HepG2 (cell line): ENCODE results near the gene ADAM15. TPM values are rescaled to one million over a fixed set of nuclear protein-coding genes. Genes with fewer than 3 reads are reported as not detected.

Source experiments
- ATF7 ChIP-seq, 2 experiments: fragments of 450-650 bp in 1 of 2; sonication (generic) in 1 of 2; formaldehyde crosslinking in 1 of 2; IDR thresholded peaks; 2 replicates each; pipeline versions ENCODE4 v1.4.0 to v1.6.1; 2016 to 2020; ENCODE audit warnings: antibody characterized with exemption in 1 of 2, mild to moderate bottlenecking in 1 of 2, missing genetic modification reagents in 1 of 2
- BRF2 ChIP-seq: sonication (generic); formaldehyde crosslinking; IDR thresholded peaks from 2 replicates; pipeline ENCODE4 v1.8.1; 2022; ENCODE audit warnings: mild to moderate bottlenecking, missing genetic modification reagents
- FOXA3 ChIP-seq: IDR thresholded peaks from 2 replicates; pipeline ENCODE4 v1.6.1; 2016; ENCODE audit warnings: missing genetic modification reagents, missing compliant biosample characterization
- GABPB1 ChIP-seq: IDR thresholded peaks from 2 replicates; pipeline ENCODE4 v1.6.1; 2016; ENCODE audit warnings: mild to moderate bottlenecking, missing genetic modification reagents, moderate library complexity, missing compliant biosample characterization
- MAFG ChIP-seq: sonication (generic); formaldehyde crosslinking; IDR thresholded peaks from 2 replicates; pipeline ENCODE4 v1.5.1; 2020; ENCODE audit warnings: mild to moderate bottlenecking, missing genetic modification reagents
- MIER3 ChIP-seq: IDR thresholded peaks from 2 replicates; pipeline ENCODE4 v1.6.1; 2016; ENCODE audit warnings: missing compliant biosample characterization, borderline replicate concordance
- MYPOP ChIP-seq: sonication (generic); formaldehyde crosslinking; IDR thresholded peaks from 2 replicates; pipeline ENCODE4 v1.8.1; 2023; ENCODE audit warnings: mild to moderate bottlenecking, moderate library complexity, missing genetic modification reagents
- MZF1 ChIP-seq: sonication (generic); formaldehyde crosslinking; IDR thresholded peaks from 2 replicates; pipeline ENCODE4 v1.8.1; 2023; ENCODE audit warnings: mild to moderate bottlenecking, missing genetic modification reagents, borderline replicate concordance
- SIN3B ChIP-seq: fragments of 150-350 bp; IDR thresholded peaks from 2 replicates; pipeline ENCODE4 v1.6.1; 2014; ENCODE audit warnings: low read length
- SOX6 ChIP-seq, 2 experiments: fragments of 450-650 bp in 1 of 2; sonication (generic) in 1 of 2; formaldehyde crosslinking in 1 of 2; IDR thresholded peaks; 2 replicates each; pipeline versions ENCODE4 v1.4.0 to v1.6.1; 2017 to 2020; ENCODE audit warnings: antibody characterized with exemption in 1 of 2, mild to moderate bottlenecking in 1 of 2, missing genetic modification reagents in 1 of 2
- SPEN ChIP-seq: sonication (generic); formaldehyde crosslinking; IDR thresholded peaks from 2 replicates; pipeline ENCODE4 v1.5.1; 2020; ENCODE audit warnings: low read depth, mild to moderate bottlenecking, missing genetic modification reagents
- TCF12 ChIP-seq, 2 experiments: fragments of 450-650 bp in 1 of 2; sonication (generic) in 1 of 2; formaldehyde crosslinking in 1 of 2; IDR thresholded peaks; 2 replicates each; pipeline versions ENCODE4 v1.6.1 to v1.8.0; 2017 to 2022; ENCODE audit warnings: antibody characterized with exemption in 1 of 2, mild to moderate bottlenecking in 1 of 2, missing genetic modification reagents in 1 of 2, moderate library complexity in 1 of 2
- TEAD2 ChIP-seq: sonication (generic); formaldehyde crosslinking; IDR thresholded peaks from 2 replicates; pipeline ENCODE4 v1.9.0; 2021; ENCODE audit warnings: missing genetic modification reagents
- TEAD3 ChIP-seq: optimal IDR thresholded peaks from 2 replicates; pipeline ENCODE3; 2016; ENCODE audit warnings: borderline replicate concordance
- ZC3H13 ChIP-seq: sonication (generic); formaldehyde crosslinking; IDR thresholded peaks from 2 replicates; pipeline ENCODE4 v1.8.1; 2023; ENCODE audit warnings: mild to moderate bottlenecking, missing genetic modification reagents, moderate library complexity
- ZFP91 ChIP-seq: sonication (generic); formaldehyde crosslinking; IDR thresholded peaks from 2 replicates; pipeline ENCODE4 v1.9.0; 2022; ENCODE audit warnings: missing genetic modification reagents, mild to moderate bottlenecking, borderline replicate concordance
- ZFY ChIP-seq: sonication (generic); formaldehyde crosslinking; IDR thresholded peaks from 2 replicates; pipeline ENCODE4 v1.4.0; 2020; ENCODE audit warnings: missing genetic modification reagents
- ZNF430 ChIP-seq: sonication (generic); formaldehyde crosslinking; IDR thresholded peaks from 2 replicates; pipeline ENCODE4 v1.9.0; 2021; ENCODE audit warnings: mild to moderate bottlenecking, missing genetic modification reagents
- ZNF431 ChIP-seq: sonication (generic); formaldehyde crosslinking; IDR thresholded peaks from 2 replicates; pipeline ENCODE4 v1.9.0; 2022; ENCODE audit warnings: missing genetic modification reagents, low read depth, mild to moderate bottlenecking, borderline replicate concordance
- ZNF749 ChIP-seq: sonication (generic); formaldehyde crosslinking; IDR thresholded peaks from 2 replicates; pipeline ENCODE4 v1.8.0; 2022; ENCODE audit warnings: mild to moderate bottlenecking, missing genetic modification reagents, moderate library complexity, borderline replicate concordance
- ZSCAN21 ChIP-seq: sonication (generic); formaldehyde crosslinking; IDR thresholded peaks from 2 replicates; pipeline ENCODE4 v1.8.0; 2022; ENCODE audit warnings: mild to moderate bottlenecking, missing genetic modification reagents, moderate library complexity, borderline replicate concordance
- polyA plus RNA-seq, 8 experiments: library from polyadenylated mRNA; depleted of rRNA in 3 of 8; stranded (reverse) in 7 of 8; unstranded in 1 of 8; fragments of >200 nt; fragmentation: Illumina TruSeq in 4 of 8; extraction: Trizol in 4 of 8; gene quantifications; 2 replicates each; pipeline versions ENCODE4 v1.2.1 to v1.2.3, GENCODE V29; 2011 to 2016; ENCODE audit warnings: low read depth in 4 of 8, missing spikeins in 1 of 8, mixed read lengths in 1 of 8; ENCODE audit not compliant: insufficient read depth in 1 of 8
- total RNA-seq, 5 experiments: library from RNA; depleted of rRNA; stranded (reverse); fragments of >200 nt; fragmentation: Illumina TruSeq; extraction: Trizol; gene quantifications; 2 replicates each; pipeline ENCODE4 v1.2.3, GENCODE V29; 2016; ENCODE audit warnings: low read depth in 1 of 5
- TF ChIP-seq, protein P1 (sequence below): sonication (generic); formaldehyde crosslinking; IDR thresholded peaks from 2 replicates; pipeline ENCODE4 v1.8.1; 2023; ENCODE audit warnings: mild to moderate bottlenecking, missing genetic modification reagents

Gene ADAM15
- total and polyA plus RNA-seq, 2 of the 13 experiments (the other 11 are each of a cell fraction or from before 2014, with no cell fraction given): 17.9 to 25.6 TPM

DNA sequence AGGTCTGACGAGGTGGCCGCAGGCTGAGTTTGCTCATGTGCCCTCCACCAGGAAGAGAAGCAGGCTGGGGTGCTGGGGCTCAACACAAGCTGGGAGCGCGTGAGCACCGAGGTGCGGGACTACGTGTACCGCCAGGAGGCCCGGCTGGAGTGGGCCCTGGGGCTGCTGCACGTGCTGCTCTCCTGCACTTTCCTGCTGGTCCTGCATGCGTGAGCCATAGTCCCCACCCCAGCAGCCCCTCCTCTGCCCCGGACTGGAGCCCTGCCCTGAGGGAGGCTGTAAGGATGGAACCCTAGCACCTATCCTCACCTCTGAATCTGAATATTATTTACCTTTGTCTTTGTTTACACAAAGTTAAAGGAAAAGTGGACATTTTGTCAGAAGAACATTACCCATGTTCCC is 7.8 kb upstream of the ADAM15 start (continued):
- TF ChIP-seq ZNF431 (no peak), MAFG (CRISPR knock-in tag) (no peak), GABPB1 (CRISPR knock-in tag) (peak; percentile 45; the same call in 1 of the 2 replicates), MIER3 (CRISPR knock-in tag) (no peak), SPEN (no peak), ZFY (CRISPR knock-in tag) (0 out of 2 replicates have a peak, but pooled peaks have one; percentile 8), ATF7 (IDR thresholded peaks at IDR 0.05) (no peak), ATF7 (CRISPR knock-in tag; IDR thresholded peaks at IDR 0.05) (no peak), BRF2 (CRISPR knock-in tag) (no peak), TCF12 (IDR thresholded peaks at IDR 0.05) (no peak), TCF12 (CRISPR knock-in tag; IDR thresholded peaks at IDR 0.05) (no peak), MZF1 (no peak), ZFP91 (CRISPR knock-in tag) (peak; percentile 90), MYPOP (0 out of 2 replicates have a peak, but pooled peaks have one; percentile 31), SIN3B (no peak), SOX6 (IDR thresholded peaks at IDR 0.05) (no peak), SOX6 (CRISPR knock-in tag; IDR thresholded peaks at IDR 0.05) (peak; percentile 8; the same call in 1 of the 2 replicates), FOXA3 (no peak), TEAD2 (CRISPR knock-in tag) (no peak), ZSCAN21 (CRISPR knock-in tag) (peak; percentile 43; the same call in 1 of the 2 replicates), ZC3H13 (CRISPR knock-in tag) (no peak), ZNF430 (no peak), TEAD3 (no peak), ZNF749 (0 out of 2 replicates have a peak, but pooled peaks have one; percentile 42)
- TF ChIP-seq, protein P1, sequence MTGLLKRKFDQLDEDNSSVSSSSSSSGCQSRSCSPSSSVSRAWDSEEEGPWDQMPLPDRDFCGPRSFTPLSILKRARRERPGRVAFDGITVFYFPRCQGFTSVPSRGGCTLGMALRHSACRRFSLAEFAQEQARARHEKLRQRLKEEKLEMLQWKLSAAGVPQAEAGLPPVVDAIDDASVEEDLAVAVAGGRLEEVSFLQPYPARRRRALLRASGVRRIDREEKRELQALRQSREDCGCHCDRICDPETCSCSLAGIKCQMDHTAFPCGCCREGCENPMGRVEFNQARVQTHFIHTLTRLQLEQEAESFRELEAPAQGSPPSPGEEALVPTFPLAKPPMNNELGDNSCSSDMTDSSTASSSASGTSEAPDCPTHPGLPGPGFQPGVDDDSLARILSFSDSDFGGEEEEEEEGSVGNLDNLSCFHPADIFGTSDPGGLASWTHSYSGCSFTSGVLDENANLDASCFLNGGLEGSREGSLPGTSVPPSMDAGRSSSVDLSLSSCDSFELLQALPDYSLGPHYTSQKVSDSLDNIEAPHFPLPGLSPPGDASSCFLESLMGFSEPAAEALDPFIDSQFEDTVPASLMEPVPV (CRISPR knock-in tag): no peak
